IPS-18c (cell line): ENCODE measurements around the gene NFIC.
"Not testable (repeated sequence)": the region's sequence is repeated elsewhere in the genome, so short reads cannot be mapped to it uniquely, and the experiment has no call there.

Experiments
- H3K4me3 ChIP-seq: 2 replicates; pipeline ENCODE4 v1.7.0; 2013; ENCODE audit warnings: low read depth, mild to moderate bottlenecking, low read length, moderate library complexity; ENCODE audit not compliant: insufficient read depth
- H3K9me3 ChIP-seq: one replicate; pipeline ENCODE4 v1.6.1; 2013; ENCODE audit warnings: mild to moderate bottlenecking, low read length, moderate library complexity; ENCODE audit not compliant: control insufficient read depth, insufficient read depth

Gene NFIC

DNA sequence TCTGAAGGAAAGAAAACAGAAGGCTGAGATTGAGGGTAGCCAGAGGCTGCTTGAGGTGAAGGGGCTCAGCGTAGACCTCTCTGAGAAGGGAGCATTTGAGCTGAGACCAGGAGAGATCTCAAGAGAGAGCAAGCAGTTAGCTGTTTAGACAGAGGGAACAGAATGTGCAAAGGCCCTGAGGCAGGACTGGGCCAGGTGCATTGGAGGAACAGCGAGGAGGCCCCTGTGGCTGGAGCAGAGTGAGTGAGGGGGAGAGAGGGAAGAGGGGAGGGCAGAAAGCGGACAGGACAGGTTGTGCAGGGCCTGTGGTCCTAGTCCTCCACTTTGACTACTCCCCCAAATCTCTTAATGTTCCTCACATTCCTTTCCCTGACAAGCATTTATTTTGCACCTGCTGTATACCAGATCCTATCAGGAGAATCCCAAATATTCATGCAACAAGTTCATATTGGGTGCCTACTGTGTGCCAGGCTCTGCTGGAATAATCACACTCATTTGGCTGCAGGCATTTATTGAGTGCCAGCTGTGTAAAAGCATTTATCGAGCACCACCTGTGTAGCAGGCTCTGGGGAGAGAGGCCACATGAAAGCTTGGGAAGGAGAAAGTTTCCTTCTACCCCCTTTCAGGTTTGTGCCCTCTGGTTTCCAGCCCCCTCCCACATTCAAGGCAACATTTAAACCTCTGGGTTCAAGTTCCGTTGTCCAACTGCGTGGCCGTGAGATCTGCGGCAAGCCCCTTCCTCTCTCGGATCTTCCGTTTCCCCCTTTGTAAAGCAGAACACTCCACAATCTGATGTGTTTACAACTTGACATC is 36.5 kb downstream of the NFIC start:
- H3K4me3 ChIP-seq: no peak overlapping the region
- H3K9me3 ChIP-seq: peaks cover 7% of the 10 kb centered on the region

DNA sequence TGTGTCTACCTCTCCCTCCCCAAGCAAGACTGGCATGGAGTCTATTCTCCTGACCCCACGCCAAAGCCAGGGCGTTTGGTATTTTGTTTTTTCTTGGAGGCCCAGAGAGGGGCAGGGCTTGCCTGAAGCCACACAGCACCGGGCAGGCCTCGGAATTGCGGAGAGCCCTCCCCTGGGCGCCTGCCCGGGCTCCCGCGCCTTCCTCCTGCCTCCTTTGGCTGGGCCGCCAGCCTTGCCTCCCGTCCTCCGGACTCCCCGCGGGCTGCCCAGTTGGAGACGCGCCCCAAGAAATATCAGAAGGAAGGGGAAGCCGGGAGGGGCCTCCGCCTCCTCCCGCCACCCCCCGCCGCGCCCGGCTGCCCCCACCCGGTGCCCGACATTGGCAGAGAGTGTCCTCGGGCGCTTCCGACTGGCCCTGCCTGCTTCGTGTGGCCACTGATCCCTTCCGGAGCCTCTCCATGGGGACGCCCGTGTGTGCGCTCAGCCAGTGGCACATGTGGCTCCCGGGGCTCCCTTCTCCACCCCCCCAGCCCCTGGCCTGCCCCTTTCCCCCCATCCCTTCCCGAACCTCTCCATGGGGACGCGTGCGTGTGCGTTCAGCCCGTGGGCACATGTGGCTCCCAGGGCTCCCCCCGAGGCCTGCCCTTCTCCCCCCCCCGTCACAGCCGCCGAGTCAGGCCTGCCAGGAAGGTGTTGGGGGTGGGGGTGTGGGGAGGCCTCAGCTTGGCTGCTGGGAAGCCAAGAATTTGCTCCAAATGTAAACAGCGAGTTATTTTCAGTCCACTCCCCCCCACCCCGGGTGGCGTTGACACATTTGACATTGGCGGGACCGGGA is 37.3 kb downstream of the NFIC start:
- Histone ChIP-seq H3K4me3 (no peak overlapping the region), H3K9me3 (peaks cover 7% of the 10 kb centered on the region)

GRCh38 chr19:3404324-3405260 is 38.2 kb downstream of the NFIC start:
- no peak overlapping the region for H3K4me3 ChIP-seq

GRCh38 chr19:3405261-3405653 is 38.9 kb downstream of the NFIC start:
- Histone ChIP-seq H3K9me3 (peaks cover 7% of the 10 kb centered on the region), H3K4me3 (no peak overlapping the region)

More at GRCh38 chr19:3404324-3405260, 38.2 kb downstream of the NFIC start:
- peaks cover 7% of the 10 kb centered on the region for H3K9me3 ChIP-seq

- peaks cover 7% of the 10 kb centered on the region for H3K9me3 ChIP-seq
- H3K4me3 ChIP-seq: no peak overlapping the region
These were observed 40.3 kb downstream of the NFIC start for GRCh38 chr19:3406571-3407111.

DNA sequence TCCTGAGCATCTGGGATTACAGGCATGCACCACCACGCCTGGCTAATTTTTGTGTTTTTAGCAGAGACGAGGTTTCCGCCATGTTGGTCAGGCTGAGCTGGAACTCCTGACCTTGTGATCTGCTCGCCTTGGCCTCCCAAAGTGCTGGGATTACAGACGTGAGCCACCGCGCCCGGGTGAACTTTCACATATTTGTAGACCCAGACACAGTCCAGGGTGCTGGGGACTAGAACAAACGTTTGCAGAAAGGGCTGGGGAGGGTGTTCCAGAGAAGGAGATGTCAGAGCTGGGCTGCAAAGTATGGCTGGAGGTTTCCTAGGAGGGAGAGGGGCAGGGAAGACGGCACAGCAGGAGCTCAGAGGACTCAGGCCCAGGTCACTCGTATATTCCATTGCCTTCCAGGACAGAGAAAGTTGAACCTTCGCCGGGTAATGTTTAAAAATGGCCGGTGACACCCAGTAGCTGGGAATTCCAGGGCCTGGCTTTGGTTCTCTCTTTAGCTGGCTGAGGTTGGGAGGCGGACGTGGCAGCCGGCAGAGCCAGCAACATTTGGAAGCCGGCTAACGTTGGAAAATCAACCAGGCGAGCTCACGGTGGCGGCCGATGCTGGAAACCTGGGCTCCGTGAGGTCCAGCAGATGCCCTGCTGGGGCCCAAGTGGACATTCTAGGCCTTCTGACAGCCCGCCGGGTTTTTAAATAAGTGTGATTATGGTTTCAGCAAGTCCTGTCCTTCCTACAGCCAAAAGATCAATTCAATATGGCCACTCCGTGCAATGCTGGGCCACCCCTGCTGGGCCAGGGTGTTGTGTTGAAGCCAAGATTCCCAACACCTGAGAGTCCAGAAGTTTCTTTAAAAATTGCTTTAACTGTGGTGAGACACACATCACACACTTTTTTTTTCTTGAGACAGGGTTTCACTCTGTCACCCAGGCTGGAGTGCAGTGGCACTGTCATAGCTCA is 41.5 kb downstream of the NFIC start:
- H3K9me3 ChIP-seq: peaks cover under 1% of the 10 kb centered on the region
- H3K4me3 ChIP-seq: no peak overlapping the region

DNA sequence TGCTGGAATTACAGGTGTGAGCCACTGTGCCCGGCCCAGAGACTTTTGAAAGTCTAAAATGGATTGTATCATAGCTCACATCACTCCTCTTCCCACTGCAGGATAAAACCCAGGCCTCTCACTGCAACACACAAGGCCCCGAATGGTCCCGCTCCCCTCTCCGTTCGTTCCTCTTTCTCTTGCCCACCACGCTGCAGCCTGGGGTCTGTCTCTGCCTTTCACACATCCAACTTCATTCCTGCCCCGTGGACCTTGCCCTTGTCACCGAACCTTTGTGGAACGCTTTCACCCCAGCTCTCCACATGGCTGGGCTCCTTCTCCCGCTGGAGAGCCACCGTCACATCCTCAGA is 42.6 kb downstream of the NFIC start:
- H3K4me3 ChIP-seq: no peak overlapping the region
- no peaks in the 10 kb centered on the region for H3K9me3 ChIP-seq

- H3K4me3 ChIP-seq: no peak overlapping the region
These were observed 43.1 kb downstream of the NFIC start for GRCh38 chr19:3409346-3410064.

GRCh38 chr19:3411636-3412035 is 45.3 kb downstream of the NFIC start:
- H3K4me3 ChIP-seq: no peak overlapping the region
- no peaks in the 10 kb centered on the region for H3K9me3 ChIP-seq

More at GRCh38 chr19:3409346-3410064, 43.1 kb downstream of the NFIC start:
- H3K9me3 ChIP-seq: no peaks in the 10 kb centered on the region

- H3K4me3 ChIP-seq: no peak overlapping the region
- H3K9me3 ChIP-seq: no peaks in the 10 kb centered on the region
These were observed 45.7 kb downstream of the NFIC start for GRCh38 chr19:3412066-3412465.

- H3K9me3 ChIP-seq: no peaks in the 10 kb centered on the region
- H3K4me3 ChIP-seq: no peak overlapping the region
These were observed 47.5 kb downstream of the NFIC start for GRCh38 chr19:3413796-3414327.

DNA sequence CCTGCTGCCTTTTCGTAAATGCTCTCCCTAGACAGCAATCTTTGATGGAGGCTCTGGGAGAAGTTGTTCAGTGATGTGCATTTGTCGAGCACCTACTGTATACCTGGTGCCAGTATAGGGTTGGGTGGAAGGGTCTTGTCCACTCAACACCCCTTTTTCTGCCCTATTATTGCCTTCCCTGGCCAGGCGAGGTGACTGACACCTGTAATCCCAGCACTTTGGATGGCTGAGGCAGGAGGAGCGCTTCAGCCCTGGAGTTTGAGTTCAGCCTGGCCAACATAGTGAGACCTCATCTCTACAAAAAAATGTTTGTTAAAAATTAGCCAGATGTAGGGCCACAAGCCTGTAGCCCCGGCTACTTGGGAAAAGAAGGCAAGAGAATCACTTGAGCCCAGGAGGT is 49.3 kb downstream of the NFIC start:
- no peaks in the 10 kb centered on the region for H3K9me3 ChIP-seq
- no peak overlapping the region for H3K4me3 ChIP-seq

DNA sequence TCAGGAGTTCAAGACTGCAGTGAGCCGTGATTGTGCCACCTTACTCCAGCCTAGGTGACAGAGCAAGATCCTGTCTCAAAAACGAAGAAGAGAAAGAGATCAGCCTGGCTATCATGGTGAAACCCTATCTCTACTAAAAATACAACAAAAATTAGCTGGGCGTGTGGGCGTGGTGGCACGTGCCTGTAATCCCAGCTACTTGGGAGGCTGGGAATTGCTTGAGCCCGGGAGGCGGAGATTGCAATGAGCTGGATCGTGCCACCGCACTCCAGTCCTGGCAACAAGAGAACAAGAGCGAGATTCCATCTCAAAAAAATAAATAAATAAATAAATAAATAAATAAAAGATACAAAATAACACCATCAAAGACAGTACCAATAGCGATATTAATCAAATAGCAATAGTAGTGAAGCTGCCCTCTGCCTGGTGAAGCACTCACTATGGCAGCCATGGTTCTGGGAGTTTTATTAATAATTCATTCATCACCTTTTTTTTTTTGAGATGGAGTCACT is 53.9 kb downstream of the NFIC start:
- Histone ChIP-seq H3K9me3 (no peaks in the 10 kb centered on the region), H3K4me3 (no peak overlapping the region)

- H3K4me3 ChIP-seq: no peak overlapping the region
- no peaks in the 10 kb centered on the region for H3K9me3 ChIP-seq
These were observed 54.7 kb downstream of the NFIC start for GRCh38 chr19:3420909-3421619.

DNA sequence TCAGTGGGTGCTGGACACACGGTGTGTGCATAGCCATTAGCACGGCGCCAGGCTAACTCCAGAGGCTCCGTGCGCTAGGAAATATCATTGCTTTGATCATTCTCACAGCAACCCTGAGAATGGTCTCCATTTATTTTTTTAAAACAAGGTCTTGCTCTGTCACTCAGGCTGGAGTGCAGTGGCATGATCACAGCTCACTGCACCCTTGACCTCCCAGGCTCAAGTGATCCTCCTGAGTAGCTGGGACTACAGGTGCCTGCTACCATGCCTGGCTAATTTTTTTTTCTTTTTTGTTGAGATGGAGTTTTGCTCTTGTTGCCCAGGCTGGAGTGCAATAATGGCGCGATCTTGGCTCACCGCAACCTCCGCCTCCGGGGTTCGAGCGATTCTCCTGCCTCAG is 55.3 kb downstream of the NFIC start:
- not testable (repeated sequence) for H3K9me3 ChIP-seq, H3K4me3 ChIP-seq
